HFF-Myc (cell line): Measurements from ENCODE around the gene GFOD2.

Source experiments
- DNase-seq: peaks from one replicate; pipeline ENCODE4 v3.0.0-alpha.2; 2011; ENCODE audit warnings: low read depth; ENCODE audit errors: extremely low read depth
- H3K4me3 ChIP-seq: replicated peaks from 2 replicates; pipeline ENCODE4 v1.5.1; 2011; ENCODE audit warnings: low read depth, mild to moderate bottlenecking, control low read depth, low read length
- TF ChIP-seq, protein P1 (sequence below): IDR thresholded peaks from 2 replicates; pipeline ENCODE4 v1.5.1; 2012; ENCODE audit warnings: mild to moderate bottlenecking, low read depth, low read length, control low read depth; ENCODE audit errors: missing control alignments

GFOD2 gene

GRCh38 chr16:67657017-67657608, 62.0 kb downstream of the GFOD2 start:
- TF ChIP-seq, protein P1, sequence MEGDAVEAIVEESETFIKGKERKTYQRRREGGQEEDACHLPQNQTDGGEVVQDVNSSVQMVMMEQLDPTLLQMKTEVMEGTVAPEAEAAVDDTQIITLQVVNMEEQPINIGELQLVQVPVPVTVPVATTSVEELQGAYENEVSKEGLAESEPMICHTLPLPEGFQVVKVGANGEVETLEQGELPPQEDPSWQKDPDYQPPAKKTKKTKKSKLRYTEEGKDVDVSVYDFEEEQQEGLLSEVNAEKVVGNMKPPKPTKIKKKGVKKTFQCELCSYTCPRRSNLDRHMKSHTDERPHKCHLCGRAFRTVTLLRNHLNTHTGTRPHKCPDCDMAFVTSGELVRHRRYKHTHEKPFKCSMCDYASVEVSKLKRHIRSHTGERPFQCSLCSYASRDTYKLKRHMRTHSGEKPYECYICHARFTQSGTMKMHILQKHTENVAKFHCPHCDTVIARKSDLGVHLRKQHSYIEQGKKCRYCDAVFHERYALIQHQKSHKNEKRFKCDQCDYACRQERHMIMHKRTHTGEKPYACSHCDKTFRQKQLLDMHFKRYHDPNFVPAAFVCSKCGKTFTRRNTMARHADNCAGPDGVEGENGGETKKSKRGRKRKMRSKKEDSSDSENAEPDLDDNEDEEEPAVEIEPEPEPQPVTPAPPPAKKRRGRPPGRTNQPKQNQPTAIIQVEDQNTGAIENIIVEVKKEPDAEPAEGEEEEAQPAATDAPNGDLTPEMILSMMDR = no peak
- no peak for DNase-seq
- no peak overlapping the region for H3K4me3 ChIP-seq

- TF ChIP-seq, protein P1 = no peak
- no peak overlapping the region for H3K4me3 ChIP-seq
- no peak for DNase-seq
These were observed 62.6 kb downstream of the GFOD2 start for GRCh38 chr16:67656344-67657016.

- H3K4me3 ChIP-seq = no peak overlapping the region
- TF ChIP-seq, protein P1 = no peak
- DNase-seq = no peak
These were observed 63.8 kb downstream of the GFOD2 start for GRCh38 chr16:67655363-67655762.

DNA sequence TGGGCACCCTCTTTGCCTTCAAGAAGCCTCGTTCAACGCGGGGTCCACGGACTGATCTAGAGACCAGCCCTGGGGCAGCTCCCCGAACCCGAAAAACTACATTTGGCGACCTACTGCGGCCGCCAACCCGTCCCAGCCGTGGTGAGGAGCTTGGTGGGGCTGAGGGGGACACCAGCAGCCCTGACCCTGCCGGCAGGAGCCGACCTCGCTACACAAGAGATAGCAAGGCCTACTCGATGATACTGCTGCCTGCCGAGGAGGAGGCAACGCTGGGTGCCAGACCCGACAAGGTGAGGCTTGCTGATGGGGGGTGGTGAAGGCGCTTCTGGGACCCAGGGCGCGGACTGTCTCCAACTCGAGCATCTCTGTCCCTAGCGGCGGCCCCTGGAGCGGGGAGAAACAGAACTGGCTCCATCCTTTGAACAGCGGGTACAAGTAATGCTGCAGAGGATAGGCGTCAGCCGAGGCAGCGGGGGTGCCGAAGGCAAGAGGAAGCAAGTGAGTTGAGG, 64.7 kb downstream of the GFOD2 start:
- TF ChIP-seq, protein P1 = no peak
- H3K4me3 ChIP-seq = no peak overlapping the region
- DNase-seq = no peak

- peak overlapping the region; percentile 33 for H3K4me3 ChIP-seq
- no peak for DNase-seq
- TF ChIP-seq, protein P1 = no peak
These were observed 65.2 kb downstream of the GFOD2 start for GRCh38 chr16:67653789-67654402.

GRCh38 chr16:67653128-67653788, 65.9 kb downstream of the GFOD2 start:
- TF ChIP-seq, protein P1 = no peak
- no peak for DNase-seq
- H3K4me3 ChIP-seq = peak overlapping the region; percentile 33
